ENCODE measurements around the gene FGD3. TPM values are rescaled to one million over a fixed set of nuclear protein-coding genes. Genes with fewer than 3 reads are reported as not detected.

The FGD3 gene
- total RNA-seq, 6 donors from 2014 or later: 14.0 to 45.1 (median 22.3) TPM

GRCh38 chr9:92920437-92920836 is 26.9 kb upstream of the FGD3 start:
- Histone ChIP-seq H3K9me3 (no peaks in the 10 kb centered on the region), H3K4me3 (no peak overlapping the region), H3K27ac (no peak overlapping the region), H3K36me3 (no peaks in the 10 kb centered on the region), H3K27me3 (no peaks in the 10 kb centered on the region), H3K4me1 (no peaks in the 10 kb centered on the region)
- ATAC-seq (ENCODE audit: low FRiP score in 2 of 2) (no peak), DNase-seq (no peak)
- no peak for TF ChIP-seq POLR2AphosphoS5 (IDR thresholded peaks at IDR 0.05)
- no peak for TF ChIP-seq CTCF (IDR thresholded peaks at IDR 0.05)
- TF ChIP-seq POLR2A (IDR thresholded peaks at IDR 0.05): no peak
- TF ChIP-seq EP300 (IDR thresholded peaks at IDR 0.05): no peak
- 88% methylated on average over 1 of the region's 1 CpG; no CpG with 5 or more reads in 1 of the 2 donors for WGBS, 2 donors

GRCh38 chr9:92931606-92932005 is 15.7 kb upstream of the FGD3 start:
- Histone ChIP-seq H3K36me3 (no peaks in the 10 kb centered on the region), H3K4me1 (no peaks in the 10 kb centered on the region), H3K27me3 (no peaks in the 10 kb centered on the region), H3K27ac (peak overlapping the region in 1 of 4 donors; percentile 55), H3K9me3 (no peaks in the 10 kb centered on the region), H3K4me3 (no peak overlapping the region)
- DNase-seq (no peak), ATAC-seq (ENCODE audit: low FRiP score in 2 of 2) (no peak)
- TF ChIP-seq POLR2AphosphoS5 (IDR thresholded peaks at IDR 0.05) (no peak), POLR2A (IDR thresholded peaks at IDR 0.05) (no peak), CTCF (IDR thresholded peaks at IDR 0.05) (no peak), EP300 (IDR thresholded peaks at IDR 0.05) (no peak)
- WGBS, 2 donors: 52 to 63% methylated on average over 3 of the region's 3 CpGs

- WGBS, 2 donors: 79 to 80% methylated on average over 1 of the region's 1 CpG
- Histone ChIP-seq H3K9me3 (no peaks in the 10 kb centered on the region), H3K27me3 (no peaks in the 10 kb centered on the region), H3K27ac (no peak overlapping the region), H3K4me1 (no peaks in the 10 kb centered on the region), H3K36me3 (no peaks in the 10 kb centered on the region), H3K4me3 (no peak overlapping the region)
- TF ChIP-seq POLR2A (IDR thresholded peaks at IDR 0.05) (no peak), EP300 (IDR thresholded peaks at IDR 0.05) (no peak), POLR2AphosphoS5 (IDR thresholded peaks at IDR 0.05) (no peak), CTCF (IDR thresholded peaks at IDR 0.05) (no peak)
- ATAC-seq (ENCODE audit: low FRiP score in 2 of 2): no peak
- no peak for DNase-seq
Observed at GRCh38 chr9:92934321-92934720, 13.0 kb upstream of the FGD3 start.

GRCh38 chr9:92938025-92938424 is 9.3 kb upstream of the FGD3 start:
- Histone ChIP-seq H3K27ac (no peak overlapping the region), H3K36me3 (no peaks in the 10 kb centered on the region), H3K9me3 (no peaks in the 10 kb centered on the region), H3K4me3 (no peak overlapping the region), H3K4me1 (no peaks in the 10 kb centered on the region), H3K27me3 (no peaks in the 10 kb centered on the region)
- TF ChIP-seq EP300 (IDR thresholded peaks at IDR 0.05): no peak
- TF ChIP-seq CTCF (IDR thresholded peaks at IDR 0.05): no peak
- no peak for TF ChIP-seq POLR2AphosphoS5 (IDR thresholded peaks at IDR 0.05)
- TF ChIP-seq POLR2A (IDR thresholded peaks at IDR 0.05): no peak
- no peak for ATAC-seq (ENCODE audit: low FRiP score in 2 of 2)
- 69 to 72% methylated on average over 1 of the region's 1 CpG for WGBS, 2 donors
- no peak for DNase-seq

GRCh38 chr9:92941861-92942260 is 5.5 kb upstream of the FGD3 start:
- H3K9me3 ChIP-seq: no peaks in the 10 kb centered on the region
- ATAC-seq (ENCODE audit: low FRiP score in 2 of 2) (no peak), DNase-seq (no peak)
- H3K4me1 ChIP-seq: peaks cover 0 to 2% (median under 1%) of the 10 kb centered on the region in 4 donors
- TF ChIP-seq CTCF (IDR thresholded peaks at IDR 0.05) (no peak), POLR2A (IDR thresholded peaks at IDR 0.05) (no peak), POLR2AphosphoS5 (IDR thresholded peaks at IDR 0.05) (no peak), EP300 (IDR thresholded peaks at IDR 0.05) (no peak)
- no peaks in the 10 kb centered on the region for H3K27me3 ChIP-seq
- WGBS, 2 donors: 82 to 88% methylated on average over 5 of the region's 5 CpGs
- H3K27ac ChIP-seq: no peak overlapping the region
- H3K4me3 ChIP-seq: no peak overlapping the region
- H3K36me3 ChIP-seq: no peaks in the 10 kb centered on the region

All from upper lobe of left lung (tissue), 6 donors.